GM23338 (cell line): ENCODE data around the gene MACO1.

Experiments
- CREB1 ChIP-seq: fragments of 250-450 bp; sonication (Bioruptor Pico); IDR thresholded peaks from 2 replicates; pipeline ENCODE4 v1.5.0; 2020; ENCODE audit warnings: low read depth, mild to moderate bottlenecking, moderate library complexity
- EZH2 ChIP-seq: fragments of 200-600 bp; sonication (generic); IDR thresholded peaks from one replicate; pipeline ENCODE4 v1.8.0; 2017; ENCODE audit warnings: antibody characterized with exemption, mild to moderate bottlenecking, low read depth; ENCODE audit not compliant: unreplicated experiment
- EZH2phosphoT487 ChIP-seq: fragments of 200-600 bp; sonication (generic); IDR thresholded peaks from one replicate; pipeline ENCODE4 v1.8.1; 2018; ENCODE audit warnings: antibody characterized with exemption; ENCODE audit not compliant: unreplicated experiment
- JUNB ChIP-seq: IDR thresholded peaks from one replicate; pipeline ENCODE4 v1.6.1; 2016; ENCODE audit warnings: antibody characterized with exemption; ENCODE audit not compliant: unreplicated experiment
- POLR2AphosphoS5 ChIP-seq: IDR thresholded peaks from 2 replicates; pipeline ENCODE4 v1.6.1; 2016; ENCODE audit warnings: antibody characterized with exemption, low read depth
- STAT1 ChIP-seq: IDR thresholded peaks from one replicate; pipeline ENCODE4 v1.6.1; 2016; ENCODE audit warnings: antibody characterized with exemption; ENCODE audit not compliant: unreplicated experiment
- ZNF114 ChIP-seq: fragments of 250-450 bp; sonication (Bioruptor Pico); IDR thresholded peaks from 2 replicates; pipeline ENCODE4 v1.5.0; 2020; ENCODE audit warnings: mild to moderate bottlenecking, moderate library complexity
- ZNF331 ChIP-seq: fragments of 250-450 bp; sonication (Bioruptor Pico); IDR thresholded peaks from 2 replicates; pipeline ENCODE4 v1.5.0; 2020; ENCODE audit warnings: low read depth, mild to moderate bottlenecking, moderate library complexity
- TF ChIP-seq, protein P1 (sequence below), 2 experiments: fragments of 200-600 bp in 1 of 2; sonication (generic) in 1 of 2; conservative IDR thresholded peaks; 2 replicates each; pipeline versions ENCODE4 v1.5.1 to v1.6.1; 2016 to 2017; ENCODE audit warnings: antibody characterized with exemption in 2 of 2, low read depth in 2 of 2, mild to moderate bottlenecking in 2 of 2, moderate library complexity in 1 of 2
- TF ChIP-seq, protein P2 (sequence below): IDR thresholded peaks from one replicate; pipeline ENCODE4 v1.6.1; 2018; ENCODE audit warnings: antibody characterized with exemption; ENCODE audit not compliant: unreplicated experiment
- TF ChIP-seq, protein P3 (sequence below): IDR thresholded peaks from 2 replicates; pipeline ENCODE4 v1.6.1; 2016; ENCODE audit warnings: antibody characterized with exemption

GRCh38 chr1:25522031-25522655 is 91.4 kb downstream of the MACO1 start:
- TF ChIP-seq, protein P1, sequence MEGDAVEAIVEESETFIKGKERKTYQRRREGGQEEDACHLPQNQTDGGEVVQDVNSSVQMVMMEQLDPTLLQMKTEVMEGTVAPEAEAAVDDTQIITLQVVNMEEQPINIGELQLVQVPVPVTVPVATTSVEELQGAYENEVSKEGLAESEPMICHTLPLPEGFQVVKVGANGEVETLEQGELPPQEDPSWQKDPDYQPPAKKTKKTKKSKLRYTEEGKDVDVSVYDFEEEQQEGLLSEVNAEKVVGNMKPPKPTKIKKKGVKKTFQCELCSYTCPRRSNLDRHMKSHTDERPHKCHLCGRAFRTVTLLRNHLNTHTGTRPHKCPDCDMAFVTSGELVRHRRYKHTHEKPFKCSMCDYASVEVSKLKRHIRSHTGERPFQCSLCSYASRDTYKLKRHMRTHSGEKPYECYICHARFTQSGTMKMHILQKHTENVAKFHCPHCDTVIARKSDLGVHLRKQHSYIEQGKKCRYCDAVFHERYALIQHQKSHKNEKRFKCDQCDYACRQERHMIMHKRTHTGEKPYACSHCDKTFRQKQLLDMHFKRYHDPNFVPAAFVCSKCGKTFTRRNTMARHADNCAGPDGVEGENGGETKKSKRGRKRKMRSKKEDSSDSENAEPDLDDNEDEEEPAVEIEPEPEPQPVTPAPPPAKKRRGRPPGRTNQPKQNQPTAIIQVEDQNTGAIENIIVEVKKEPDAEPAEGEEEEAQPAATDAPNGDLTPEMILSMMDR (conservative IDR thresholded peaks at IDR 0.05; ENCODE audit: low read depth in 2 of 2) = no peak
- TF ChIP-seq EZH2phosphoT487 = no peak
- TF ChIP-seq EZH2 = no peak
- no peak for TF ChIP-seq POLR2AphosphoS5
- TF ChIP-seq, protein P2, sequence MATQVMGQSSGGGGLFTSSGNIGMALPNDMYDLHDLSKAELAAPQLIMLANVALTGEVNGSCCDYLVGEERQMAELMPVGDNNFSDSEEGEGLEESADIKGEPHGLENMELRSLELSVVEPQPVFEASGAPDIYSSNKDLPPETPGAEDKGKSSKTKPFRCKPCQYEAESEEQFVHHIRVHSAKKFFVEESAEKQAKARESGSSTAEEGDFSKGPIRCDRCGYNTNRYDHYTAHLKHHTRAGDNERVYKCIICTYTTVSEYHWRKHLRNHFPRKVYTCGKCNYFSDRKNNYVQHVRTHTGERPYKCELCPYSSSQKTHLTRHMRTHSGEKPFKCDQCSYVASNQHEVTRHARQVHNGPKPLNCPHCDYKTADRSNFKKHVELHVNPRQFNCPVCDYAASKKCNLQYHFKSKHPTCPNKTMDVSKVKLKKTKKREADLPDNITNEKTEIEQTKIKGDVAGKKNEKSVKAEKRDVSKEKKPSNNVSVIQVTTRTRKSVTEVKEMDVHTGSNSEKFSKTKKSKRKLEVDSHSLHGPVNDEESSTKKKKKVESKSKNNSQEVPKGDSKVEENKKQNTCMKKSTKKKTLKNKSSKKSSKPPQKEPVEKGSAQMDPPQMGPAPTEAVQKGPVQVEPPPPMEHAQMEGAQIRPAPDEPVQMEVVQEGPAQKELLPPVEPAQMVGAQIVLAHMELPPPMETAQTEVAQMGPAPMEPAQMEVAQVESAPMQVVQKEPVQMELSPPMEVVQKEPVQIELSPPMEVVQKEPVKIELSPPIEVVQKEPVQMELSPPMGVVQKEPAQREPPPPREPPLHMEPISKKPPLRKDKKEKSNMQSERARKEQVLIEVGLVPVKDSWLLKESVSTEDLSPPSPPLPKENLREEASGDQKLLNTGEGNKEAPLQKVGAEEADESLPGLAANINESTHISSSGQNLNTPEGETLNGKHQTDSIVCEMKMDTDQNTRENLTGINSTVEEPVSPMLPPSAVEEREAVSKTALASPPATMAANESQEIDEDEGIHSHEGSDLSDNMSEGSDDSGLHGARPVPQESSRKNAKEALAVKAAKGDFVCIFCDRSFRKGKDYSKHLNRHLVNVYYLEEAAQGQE = no peak
- no peak for TF ChIP-seq CREB1 (CRISPR knock-in tag)
- TF ChIP-seq ZNF331 (CRISPR knock-in tag) = no peak
- TF ChIP-seq, protein P3, sequence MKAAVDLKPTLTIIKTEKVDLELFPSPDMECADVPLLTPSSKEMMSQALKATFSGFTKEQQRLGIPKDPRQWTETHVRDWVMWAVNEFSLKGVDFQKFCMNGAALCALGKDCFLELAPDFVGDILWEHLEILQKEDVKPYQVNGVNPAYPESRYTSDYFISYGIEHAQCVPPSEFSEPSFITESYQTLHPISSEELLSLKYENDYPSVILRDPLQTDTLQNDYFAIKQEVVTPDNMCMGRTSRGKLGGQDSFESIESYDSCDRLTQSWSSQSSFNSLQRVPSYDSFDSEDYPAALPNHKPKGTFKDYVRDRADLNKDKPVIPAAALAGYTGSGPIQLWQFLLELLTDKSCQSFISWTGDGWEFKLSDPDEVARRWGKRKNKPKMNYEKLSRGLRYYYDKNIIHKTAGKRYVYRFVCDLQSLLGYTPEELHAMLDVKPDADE = no peak
- no peak for TF ChIP-seq STAT1
- no peak for TF ChIP-seq JUNB
- TF ChIP-seq ZNF114 (CRISPR knock-in tag) = no peak
